GM19452 (cell line): Measurements from ENCODE around the gene ERVMER34-1.

Source experiments
- ATAC-seq: cut with Tn5 transposase; IDR thresholded peaks from one replicate; pipeline ENCODE4 v1.9.1; 2021; ENCODE audit not compliant: unreplicated experiment

ERVMER34-1 gene

GRCh38 chr4:52750819-52751486 lies at the start of gene ERVMER34-1:
TSS of gene ERVMER34-1 (minus strand) at chr4:52751425. CDS start at chr4:52745520, 5,905 bp downstream.
- ATAC-seq = no peak

- no peak for ATAC-seq
Observed at GRCh38 chr4:52799813-52800212, 48.6 kb upstream of the ERVMER34-1 start.

- ATAC-seq = no peak
Observed at GRCh38 chr4:52795533-52795932, 44.3 kb upstream of the ERVMER34-1 start.

GRCh38 chr4:52791936-52792335 lies 40.7 kb upstream of the ERVMER34-1 start:
- ATAC-seq = no peak

- no peak for ATAC-seq
Observed at GRCh38 chr4:52789774-52790173, 38.5 kb upstream of the ERVMER34-1 start.

GRCh38 chr4:52788806-52789205 lies 37.6 kb upstream of the ERVMER34-1 start:
- ATAC-seq = no peak

GRCh38 chr4:52783069-52783468 lies 31.8 kb upstream of the ERVMER34-1 start:
- ATAC-seq = no peak

GRCh38 chr4:52780617-52781354 lies 29.6 kb upstream of the ERVMER34-1 start:
- no peak for ATAC-seq

GRCh38 chr4:52780206-52780605 lies 29.0 kb upstream of the ERVMER34-1 start:
- no peak for ATAC-seq

- ATAC-seq = no peak
Observed at GRCh38 chr4:52760256-52760655, 9.0 kb upstream of the ERVMER34-1 start.

- no peak for ATAC-seq
Observed at GRCh38 chr4:52755426-52755825, 4.2 kb upstream of the ERVMER34-1 start.

- no peak for ATAC-seq
Observed at GRCh38 chr4:52752936-52753335, 1.7 kb upstream of the ERVMER34-1 start.

- ATAC-seq = no peak
Observed at GRCh38 chr4:52751487-52751911, 274 bp upstream of the ERVMER34-1 start.

- no peak for ATAC-seq
Observed at GRCh38 chr4:52750213-52750612, 1.0 kb downstream of the ERVMER34-1 start.

- no peak for ATAC-seq
Observed at GRCh38 chr4:52748432-52748831, 2.8 kb downstream of the ERVMER34-1 start.

GRCh38 chr4:52744588-52744987 lies 6.6 kb downstream of the ERVMER34-1 start:
- no peak for ATAC-seq

- ATAC-seq = no peak
Observed at GRCh38 chr4:52743444-52744019, 7.7 kb downstream of the ERVMER34-1 start.

- ATAC-seq = no peak
Observed at GRCh38 chr4:52729586-52729985, 21.6 kb downstream of the ERVMER34-1 start.

GRCh38 chr4:52728691-52729240 lies 22.5 kb downstream of the ERVMER34-1 start:
- no peak for ATAC-seq

- ATAC-seq = no peak
Observed at GRCh38 chr4:52726826-52727580, 24.2 kb downstream of the ERVMER34-1 start.
